ENCODE measurements around the gene PLEKHS1. TPM values are rescaled to one million over a fixed set of nuclear protein-coding genes. Genes with fewer than 3 reads are reported as not detected.

The PLEKHS1 gene
- total and polyA plus RNA-seq, 8 donors, result 6.0 to 44.6 (median 16.1) TPM

DNA sequence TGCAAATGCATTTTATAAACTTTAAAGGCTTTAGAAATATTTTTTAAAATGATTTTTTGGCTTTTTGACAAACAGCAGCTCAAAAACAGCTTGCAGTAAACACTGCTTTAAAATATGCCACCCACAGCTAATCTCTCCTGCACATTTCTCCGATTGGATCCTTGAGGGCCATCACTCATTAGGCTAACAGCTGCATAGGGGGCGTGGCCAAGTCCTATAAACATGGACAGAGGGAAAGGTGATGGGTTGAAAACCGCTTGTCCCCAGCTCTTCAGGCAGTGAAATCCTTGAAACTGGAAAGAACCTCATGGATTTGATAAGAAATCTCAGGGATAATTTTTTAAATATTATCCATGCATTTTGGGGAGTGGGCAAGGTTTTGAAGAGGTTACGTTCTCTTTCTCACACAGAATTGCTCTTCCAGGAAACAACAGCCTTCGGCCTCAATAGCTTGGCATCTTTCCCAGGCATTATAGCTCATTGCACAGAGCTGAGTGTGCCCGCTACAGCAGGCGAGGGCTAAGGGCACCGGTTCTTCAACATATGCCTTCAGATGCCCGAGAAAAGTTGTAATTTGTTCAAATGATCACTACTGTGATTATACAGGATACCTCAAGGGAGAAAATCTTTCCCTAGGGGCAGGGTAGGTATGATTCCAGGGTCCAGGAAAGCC, 1.7 kb downstream of the PLEKHS1 start:
- H3K36me3 ChIP-seq, result no peaks in the 10 kb centered on the region
- FAIRE-seq (no peak), DNase-seq (no peak), ATAC-seq (peak in 3 of 4 donors; percentile 27 to 64 (median 45))
- H3K4me3 ChIP-seq, result peak overlapping the region in 2 of 4 donors; percentile 12 to 27
- intact Hi-C loops (cut with DNase I), result no loop called here
- H3K27ac ChIP-seq, result peak overlapping the region in 2 of 4 donors; percentile 64 to 74
- H3K27me3 ChIP-seq, result no peaks in the 10 kb centered on the region
- WGBS, 2 donors, result 51% methylated on average over 9 of the region's 9 CpGs
- TF ChIP-seq, protein P1, sequence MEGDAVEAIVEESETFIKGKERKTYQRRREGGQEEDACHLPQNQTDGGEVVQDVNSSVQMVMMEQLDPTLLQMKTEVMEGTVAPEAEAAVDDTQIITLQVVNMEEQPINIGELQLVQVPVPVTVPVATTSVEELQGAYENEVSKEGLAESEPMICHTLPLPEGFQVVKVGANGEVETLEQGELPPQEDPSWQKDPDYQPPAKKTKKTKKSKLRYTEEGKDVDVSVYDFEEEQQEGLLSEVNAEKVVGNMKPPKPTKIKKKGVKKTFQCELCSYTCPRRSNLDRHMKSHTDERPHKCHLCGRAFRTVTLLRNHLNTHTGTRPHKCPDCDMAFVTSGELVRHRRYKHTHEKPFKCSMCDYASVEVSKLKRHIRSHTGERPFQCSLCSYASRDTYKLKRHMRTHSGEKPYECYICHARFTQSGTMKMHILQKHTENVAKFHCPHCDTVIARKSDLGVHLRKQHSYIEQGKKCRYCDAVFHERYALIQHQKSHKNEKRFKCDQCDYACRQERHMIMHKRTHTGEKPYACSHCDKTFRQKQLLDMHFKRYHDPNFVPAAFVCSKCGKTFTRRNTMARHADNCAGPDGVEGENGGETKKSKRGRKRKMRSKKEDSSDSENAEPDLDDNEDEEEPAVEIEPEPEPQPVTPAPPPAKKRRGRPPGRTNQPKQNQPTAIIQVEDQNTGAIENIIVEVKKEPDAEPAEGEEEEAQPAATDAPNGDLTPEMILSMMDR (IDR thresholded peaks at IDR 0.05), result no peak
- peaks cover 0 to 4% (median 0%) of the 10 kb centered on the region in 3 donors for H3K4me1 ChIP-seq
- H3K9me3 ChIP-seq, result no peaks in the 10 kb centered on the region

DNA sequence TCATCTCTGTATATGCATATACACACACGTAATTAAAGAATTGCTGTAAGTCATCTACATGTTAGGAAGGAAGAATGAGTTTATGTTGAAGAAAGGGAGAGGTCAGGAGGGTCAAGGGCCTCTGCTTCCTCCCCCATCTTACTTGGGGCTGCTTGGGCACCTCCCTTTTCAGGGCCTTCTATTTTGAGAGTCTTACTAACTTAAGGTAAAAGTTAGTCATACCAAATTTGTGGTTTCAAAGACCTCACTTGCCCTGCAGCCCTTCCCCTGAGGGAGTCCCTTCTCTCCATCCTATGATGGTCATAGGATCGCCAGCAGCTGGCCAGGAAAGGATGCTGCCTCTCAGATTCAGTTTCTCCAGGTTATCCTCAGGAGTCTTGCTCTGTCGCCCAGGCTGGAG, 2.6 kb downstream of the PLEKHS1 start:
- Histone ChIP-seq H3K27me3 (no peaks in the 10 kb centered on the region), H3K4me3 (no peak overlapping the region), H3K9me3 (no peaks in the 10 kb centered on the region), H3K27ac (no peak overlapping the region), H3K36me3 (no peaks in the 10 kb centered on the region), H3K4me1 (peaks cover 0 to 4% (median 0%) of the 10 kb centered on the region in 3 donors)
- TF ChIP-seq, protein P1 (IDR thresholded peaks at IDR 0.05), result no peak
- ATAC-seq, result no peak
- no peak for DNase-seq
- FAIRE-seq, result no peak
- WGBS, 2 donors, result 93% methylated on average over 3 of the region's 3 CpGs
- intact Hi-C loops (cut with DNase I), result no loop called here

DNA sequence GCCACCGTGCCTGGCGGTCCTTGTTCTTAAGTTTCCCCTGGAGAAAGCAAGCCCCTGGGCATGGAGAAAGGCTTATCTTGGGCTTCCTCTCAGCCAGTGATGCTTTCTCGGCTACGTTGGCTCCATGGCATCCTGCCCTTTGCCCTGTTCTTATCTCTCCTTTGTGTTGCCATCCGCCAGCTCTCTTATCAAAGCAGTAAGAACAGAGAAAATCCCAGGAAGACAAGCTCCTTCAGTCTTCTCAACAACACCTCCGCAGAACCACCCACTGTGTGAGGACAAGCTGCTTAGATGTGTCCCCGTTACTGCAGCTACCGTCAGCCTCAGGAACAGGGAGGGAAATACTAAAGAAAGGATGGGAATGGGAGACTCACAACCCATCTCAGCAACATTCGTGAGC, 3.3 kb downstream of the PLEKHS1 start:
- no peaks in the 10 kb centered on the region for H3K27me3 ChIP-seq
- H3K36me3 ChIP-seq, result no peaks in the 10 kb centered on the region
- TF ChIP-seq, protein P1 (IDR thresholded peaks at IDR 0.05), result no peak
- peaks cover 0 to 2% (median 0%) of the 10 kb centered on the region in 3 donors for H3K4me1 ChIP-seq
- intact Hi-C loops (cut with DNase I), result no loop called here
- WGBS, 2 donors, result 57 to 60% methylated on average over 9 of the region's 9 CpGs
- peak in 1 of 4 donors; percentile 20 for ATAC-seq
- no peak overlapping the region for H3K27ac ChIP-seq
- H3K4me3 ChIP-seq, result no peak overlapping the region
- FAIRE-seq, result no peak
- no peak for DNase-seq
- H3K9me3 ChIP-seq, result no peaks in the 10 kb centered on the region

- Histone ChIP-seq H3K4me3 (no peak overlapping the region), H3K27me3 (no peaks in the 10 kb centered on the region), H3K9me3 (no peaks in the 10 kb centered on the region), H3K36me3 (no peaks in the 10 kb centered on the region), H3K27ac (no peak overlapping the region), H3K4me1 (peaks cover 0 to 5% (median 0%) of the 10 kb centered on the region in 3 donors)
- TF ChIP-seq, protein P1 (IDR thresholded peaks at IDR 0.05), result no peak
- WGBS, 2 donors, result 85 to 91% methylated on average over 12 of the region's 12 CpGs
- FAIRE-seq (peak; percentile 56), ATAC-seq (no peak), DNase-seq (no peak)
- intact Hi-C loops (cut with DNase I), result no loop called here
These were observed 5.6 kb downstream of the PLEKHS1 start for GRCh38 chr10:113756940-113757543.

GRCh38 chr10:113762083-113762482, 10.6 kb downstream of the PLEKHS1 start:
- no peak for DNase-seq
- 0% methylated on average over 1 of the region's 1 CpG for WGBS, 2 donors
- no peaks in the 10 kb centered on the region for H3K9me3 ChIP-seq
- no peak overlapping the region for H3K4me3 ChIP-seq
- no peak for FAIRE-seq
- H3K27me3 ChIP-seq, result no peaks in the 10 kb centered on the region
- H3K27ac ChIP-seq, result peak overlapping the region in 2 of 4 donors; percentile 44
- TF ChIP-seq, protein P1 (IDR thresholded peaks at IDR 0.05), result no peak
- peaks cover 11 to 31% (median 22%) of the 10 kb centered on the region in 3 donors for H3K4me1 ChIP-seq
- no peaks in the 10 kb centered on the region for H3K36me3 ChIP-seq
- intact Hi-C loops (cut with DNase I), result no loop called here
- peak in 2 of 4 donors; percentile 40 to 42 for ATAC-seq

Data from pancreas (tissue), 10 donors.